NT2/D1 (cell line): Measurements from ENCODE around the gene CNTD1.

Experiments
- SUZ12 ChIP-seq: IDR thresholded peaks from 2 replicates; pipeline ENCODE4 v1.6.1; 2011; ENCODE audit not compliant: insufficient read length, insufficient read depth; ENCODE audit errors: extremely low read depth
- ZNF274 ChIP-seq: IDR thresholded peaks from 2 replicates; pipeline ENCODE4 v1.6.1; 2011; ENCODE audit warnings: mild to moderate bottlenecking, low read depth, low read length

GRCh38 chr17:42774066-42774745 is 24.5 kb upstream of the CNTD1 start:
- TF ChIP-seq ZNF274 (no peak), SUZ12 (no peak)
